Activated naive CD8-positive, alpha-beta T cell (primary cell): ENCODE results near the gene BCL11A.

Experiments used
- H3K27ac Mint-ChIP-seq: one replicate; pipeline ENCODE4 v1.8.0; 2021; ENCODE audit warnings: mixed read lengths
- H3K27me3 Mint-ChIP-seq: one replicate; pipeline ENCODE4 v1.8.0; 2021; ENCODE audit warnings: mixed read lengths
- H3K36me3 Mint-ChIP-seq: one replicate; pipeline ENCODE4 v1.8.0; 2021; ENCODE audit warnings: mixed read lengths
- H3K4me1 Mint-ChIP-seq: one replicate; pipeline ENCODE4 v1.8.0; 2021; ENCODE audit warnings: low read depth, mixed read lengths
- H3K4me3 Mint-ChIP-seq: one replicate; pipeline ENCODE4 v1.8.0; 2021; ENCODE audit warnings: mild to moderate bottlenecking, mixed read lengths
- H3K9me3 Mint-ChIP-seq: one replicate; pipeline ENCODE4 v1.8.0; 2021; ENCODE audit warnings: low read depth, mixed read lengths

The BCL11A gene

DNA sequence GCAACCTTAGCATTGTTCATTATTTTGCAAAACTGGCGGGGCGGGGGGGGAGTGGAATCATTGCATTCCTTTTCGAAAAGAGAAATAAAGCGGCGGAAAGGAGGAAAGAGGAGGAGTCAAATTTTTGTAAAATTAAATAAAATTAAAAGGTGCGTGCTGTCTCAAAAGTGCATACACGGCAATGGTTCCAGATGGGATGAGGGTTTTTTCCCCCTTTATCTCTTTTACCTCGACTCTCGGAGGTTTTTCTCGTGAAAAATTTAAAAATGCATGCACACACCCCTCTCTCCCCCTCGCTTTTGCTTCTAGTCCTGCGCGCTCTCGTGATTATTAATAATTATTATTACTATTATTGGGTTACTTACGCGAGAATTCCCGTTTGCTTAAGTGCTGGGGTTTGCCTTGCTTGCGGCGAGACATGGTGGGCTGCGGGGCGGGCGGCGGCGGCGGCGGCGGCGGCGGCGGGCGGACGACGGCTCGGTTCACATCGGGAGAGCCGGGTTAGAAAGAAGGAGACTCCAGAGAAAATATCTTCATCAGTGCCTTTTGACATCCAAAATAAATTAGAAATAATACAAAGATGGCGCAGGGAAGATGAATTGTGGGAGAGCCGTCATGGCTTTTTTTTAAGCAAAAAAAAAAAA lies 481 bp downstream of the BCL11A start:
- H3K4me3 Mint-ChIP-seq: peak overlapping the region; percentile 91
- H3K27ac Mint-ChIP-seq: no peak overlapping the region
- peaks cover 46% of the 10 kb centered on the region for H3K4me1 Mint-ChIP-seq
- no peaks in the 10 kb centered on the region for H3K36me3 Mint-ChIP-seq
- H3K9me3 Mint-ChIP-seq: no peaks in the 10 kb centered on the region
- peaks cover 27% of the 10 kb centered on the region for H3K27me3 Mint-ChIP-seq

DNA sequence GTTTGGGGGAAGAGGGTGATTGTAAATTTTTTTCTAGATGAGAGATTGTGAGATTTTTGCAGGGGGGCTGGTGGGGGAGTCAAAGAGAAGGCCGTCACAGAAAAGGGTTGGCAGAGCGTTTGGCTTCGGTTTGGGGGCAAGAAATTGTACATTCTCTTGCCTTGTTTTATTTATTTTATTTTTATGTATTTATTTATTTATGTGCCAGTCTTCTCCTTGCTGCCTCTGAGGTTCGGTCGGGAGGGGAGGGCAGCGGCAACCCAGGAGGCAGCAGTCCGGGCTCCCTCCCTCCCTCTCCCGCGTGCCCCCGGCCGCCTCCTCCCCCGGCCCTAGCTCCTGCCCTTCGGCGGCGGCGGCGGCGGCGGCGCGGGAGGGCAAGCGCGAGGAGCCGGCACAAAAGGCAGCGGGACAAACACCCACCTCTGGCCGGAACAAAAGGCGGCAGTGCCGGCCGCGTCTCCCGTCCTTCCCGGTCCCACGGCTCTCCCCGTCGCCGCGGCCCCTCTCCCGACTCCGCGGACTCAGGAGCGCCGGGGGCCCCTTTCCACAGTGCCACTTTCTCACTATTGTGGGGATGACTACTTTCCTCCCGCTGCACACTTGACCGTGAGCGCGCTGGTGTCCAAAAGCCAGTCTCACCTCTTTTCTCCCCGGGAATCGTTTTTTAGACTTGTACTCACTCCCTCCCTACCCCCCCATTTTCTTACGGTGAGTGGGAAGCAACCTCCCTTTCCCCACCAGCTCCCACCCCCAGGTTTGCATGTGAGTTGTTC lies 1.2 kb downstream of the BCL11A start:
- no peaks in the 10 kb centered on the region for H3K36me3 Mint-ChIP-seq
- H3K27ac Mint-ChIP-seq: no peak overlapping the region
- peaks cover 42% of the 10 kb centered on the region for H3K4me1 Mint-ChIP-seq
- H3K27me3 Mint-ChIP-seq: peaks cover 28% of the 10 kb centered on the region
- H3K9me3 Mint-ChIP-seq: no peaks in the 10 kb centered on the region
- peak overlapping the region; percentile 81 for H3K4me3 Mint-ChIP-seq

DNA sequence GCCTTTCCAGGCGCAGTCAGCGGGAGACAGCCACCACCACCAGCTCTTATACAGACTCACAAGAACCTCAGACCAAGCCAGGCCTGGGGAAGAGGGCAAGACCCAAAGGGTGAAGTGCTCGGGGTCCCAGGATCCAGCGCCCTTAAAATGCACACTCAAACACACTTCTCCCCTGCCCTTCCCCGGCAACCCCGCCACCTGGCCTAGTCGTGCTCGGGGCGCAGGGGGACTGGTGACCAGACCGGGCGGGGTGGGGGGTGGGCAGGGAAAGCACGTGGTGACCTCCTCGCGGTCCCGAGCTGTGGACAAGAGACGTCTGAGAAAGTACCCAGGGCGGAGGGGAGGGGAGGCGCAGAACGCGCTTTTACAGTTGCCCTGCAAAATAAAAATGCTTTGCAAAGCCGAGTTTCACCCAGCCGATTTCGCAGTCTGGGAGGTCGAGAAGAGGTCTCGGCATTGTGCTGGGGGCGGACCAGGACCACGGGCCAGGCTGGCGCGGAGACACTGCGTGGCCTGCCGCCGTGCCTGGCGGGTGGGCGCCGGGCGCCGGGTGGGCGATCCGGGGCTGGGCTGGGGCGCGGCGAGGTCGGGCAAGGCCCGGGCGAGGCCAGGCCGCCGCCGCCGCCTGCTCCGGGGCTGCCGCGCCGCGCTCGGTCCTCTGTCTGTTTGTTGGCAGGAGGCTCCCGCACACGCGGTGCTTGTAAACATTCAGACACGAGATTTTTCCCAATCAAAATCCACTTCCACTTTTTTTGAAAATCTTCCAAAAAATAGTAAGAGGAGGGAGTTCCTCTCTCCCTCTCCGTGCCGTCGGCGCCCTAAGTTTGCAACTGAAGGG lies 2.0 kb downstream of the BCL11A start:
- H3K4me3 Mint-ChIP-seq: peak overlapping the region; percentile 81
- peaks cover 35% of the 10 kb centered on the region for H3K4me1 Mint-ChIP-seq
- no peaks in the 10 kb centered on the region for H3K36me3 Mint-ChIP-seq
- peaks cover 26% of the 10 kb centered on the region for H3K27me3 Mint-ChIP-seq
- H3K9me3 Mint-ChIP-seq: no peaks in the 10 kb centered on the region
- no peak overlapping the region for H3K27ac Mint-ChIP-seq

DNA sequence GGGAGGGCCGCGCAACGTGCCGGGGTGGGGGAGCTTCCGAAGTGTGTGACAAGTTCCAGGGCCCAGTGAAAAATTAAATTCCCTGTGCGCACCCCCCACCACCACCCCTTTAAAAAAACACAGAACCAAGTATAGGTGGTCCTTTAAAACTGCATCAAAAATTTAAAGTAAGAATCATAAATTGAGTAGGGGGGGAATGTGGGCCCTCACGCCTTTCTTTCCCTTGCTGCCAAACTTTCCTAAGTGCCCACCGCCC lies 2.5 kb downstream of the BCL11A start:
- peaks cover 32% of the 10 kb centered on the region for H3K4me1 Mint-ChIP-seq
- no peaks in the 10 kb centered on the region for H3K9me3 Mint-ChIP-seq
- no peaks in the 10 kb centered on the region for H3K36me3 Mint-ChIP-seq
- H3K27me3 Mint-ChIP-seq: peaks cover 27% of the 10 kb centered on the region
- H3K27ac Mint-ChIP-seq: no peak overlapping the region
- H3K4me3 Mint-ChIP-seq: peak overlapping the region; percentile 72

DNA sequence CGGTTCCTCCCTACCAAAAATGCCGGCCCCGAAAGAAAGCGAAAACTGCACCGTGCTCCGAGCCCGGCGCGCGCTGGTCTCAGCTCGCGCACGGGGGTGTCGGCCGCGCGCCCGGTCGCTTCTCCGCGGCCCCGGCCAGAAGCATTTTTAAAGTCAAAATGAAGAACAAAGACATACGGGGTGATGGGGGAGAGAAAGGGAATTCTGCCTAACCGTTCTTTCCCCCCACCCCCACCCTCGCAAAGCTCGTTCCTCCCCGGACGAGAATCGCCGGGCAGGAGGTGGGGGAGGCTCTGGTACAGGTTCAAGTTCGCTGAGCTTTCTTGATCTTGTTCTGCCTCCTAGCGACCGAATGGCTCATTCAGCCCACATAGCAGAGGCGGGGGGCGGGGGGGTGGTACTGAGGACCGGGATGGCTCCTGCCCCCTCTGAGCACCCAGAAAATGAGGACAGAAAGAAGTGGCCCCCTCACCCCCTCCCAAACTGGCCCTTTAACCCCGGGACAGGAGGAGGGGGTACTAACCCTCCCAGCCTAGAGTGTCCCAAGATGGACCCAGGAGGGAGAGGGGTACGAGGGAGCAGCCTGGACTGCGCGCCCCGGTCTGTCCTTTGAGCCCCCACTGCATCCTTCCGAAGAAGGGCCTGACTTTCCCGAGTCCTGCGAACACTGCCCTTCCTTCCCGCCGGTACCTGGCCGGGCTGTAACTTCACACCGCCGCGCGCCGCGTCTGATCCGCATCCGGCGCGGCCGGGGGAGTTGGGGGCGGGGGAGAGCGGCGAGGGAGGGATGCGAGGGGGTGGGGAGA lies 3.1 kb downstream of the BCL11A start:
- H3K4me1 Mint-ChIP-seq: peaks cover 27% of the 10 kb centered on the region
- no peaks in the 10 kb centered on the region for H3K9me3 Mint-ChIP-seq
- no peak overlapping the region for H3K27ac Mint-ChIP-seq
- H3K27me3 Mint-ChIP-seq: peaks cover 25% of the 10 kb centered on the region
- no peaks in the 10 kb centered on the region for H3K36me3 Mint-ChIP-seq
- peak overlapping the region; percentile 88 for H3K4me3 Mint-ChIP-seq

DNA sequence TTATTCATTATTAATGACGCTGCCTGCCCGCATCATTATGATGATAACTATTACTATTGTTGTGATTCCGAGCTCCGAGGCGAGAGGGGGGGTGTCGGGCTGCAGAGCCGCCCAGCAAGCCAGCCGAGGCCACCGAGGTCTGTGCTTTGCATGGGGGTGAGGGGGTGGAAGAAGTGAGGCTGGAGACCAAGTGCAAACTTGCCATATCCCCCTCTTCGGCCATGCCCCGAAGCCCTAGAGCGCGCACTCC lies 3.6 kb downstream of the BCL11A start:
- no peaks in the 10 kb centered on the region for H3K36me3 Mint-ChIP-seq
- peaks cover 27% of the 10 kb centered on the region for H3K27me3 Mint-ChIP-seq
- H3K27ac Mint-ChIP-seq: no peak overlapping the region
- peak overlapping the region; percentile 88 for H3K4me3 Mint-ChIP-seq
- H3K9me3 Mint-ChIP-seq: no peaks in the 10 kb centered on the region
- H3K4me1 Mint-ChIP-seq: peaks cover 24% of the 10 kb centered on the region

DNA sequence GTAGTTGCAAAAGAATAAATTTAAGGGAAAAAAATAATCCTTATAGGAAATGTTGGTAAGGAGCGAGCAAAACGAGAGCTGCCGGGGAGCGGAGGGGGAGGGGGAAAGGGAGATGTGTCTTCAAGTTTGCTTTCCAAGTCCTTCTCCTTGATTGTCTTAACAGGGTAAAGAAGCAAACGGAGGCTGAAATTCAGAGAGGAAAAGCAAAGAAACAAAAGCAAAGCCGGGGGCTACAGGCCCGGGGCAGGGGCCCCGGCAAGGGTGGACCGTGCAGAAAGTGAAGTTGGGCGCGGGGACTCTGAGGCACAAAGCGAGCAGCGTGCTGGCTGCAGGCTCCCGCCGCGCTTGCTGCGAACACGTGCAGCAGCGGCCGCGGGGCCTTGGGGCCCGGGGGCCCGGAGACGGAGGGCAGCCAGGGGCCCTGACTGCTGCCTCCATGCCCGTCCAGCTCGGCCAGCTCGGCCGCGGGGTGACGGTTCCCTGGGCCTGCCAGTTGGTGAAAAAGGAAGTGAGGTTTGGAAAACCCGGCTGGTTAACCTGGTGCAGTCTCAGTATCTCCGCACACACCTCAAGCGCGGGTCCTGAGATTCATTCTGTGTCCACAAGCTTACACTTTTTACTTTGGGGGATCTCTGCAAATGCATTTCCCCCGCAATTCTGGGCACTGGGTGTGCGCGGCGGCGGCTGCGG lies 4.1 kb downstream of the BCL11A start:
- Mint-ChIP-seq H3K27ac (no peak overlapping the region), H3K27me3 (peaks cover 31% of the 10 kb centered on the region), H3K4me3 (peak overlapping the region; percentile 88), H3K9me3 (no peaks in the 10 kb centered on the region), H3K36me3 (no peaks in the 10 kb centered on the region), H3K4me1 (peaks cover 24% of the 10 kb centered on the region)

DNA sequence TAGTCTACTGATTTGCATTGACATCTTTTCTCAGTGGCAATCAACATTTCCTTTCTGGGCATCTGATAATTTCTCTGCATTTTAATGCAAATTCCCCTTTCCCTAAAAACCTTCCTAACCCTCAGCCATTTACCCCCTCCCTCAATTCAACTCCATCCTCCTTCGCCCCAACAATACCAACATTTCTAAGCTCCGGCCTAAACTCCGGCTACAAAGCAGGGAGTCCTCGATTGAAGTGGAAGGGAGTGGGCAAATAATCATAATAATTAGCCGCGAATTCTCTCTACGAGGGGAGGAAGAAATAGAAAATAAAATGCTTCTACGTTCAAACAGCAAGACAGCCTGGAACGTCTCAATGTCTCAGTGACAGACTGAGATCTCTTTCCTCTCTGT lies 4.6 kb downstream of the BCL11A start:
- Mint-ChIP-seq H3K9me3 (no peaks in the 10 kb centered on the region), H3K27me3 (peaks cover 33% of the 10 kb centered on the region), H3K27ac (no peak overlapping the region), H3K4me1 (peaks cover 24% of the 10 kb centered on the region), H3K36me3 (no peaks in the 10 kb centered on the region), H3K4me3 (peak overlapping the region; percentile 88)

DNA sequence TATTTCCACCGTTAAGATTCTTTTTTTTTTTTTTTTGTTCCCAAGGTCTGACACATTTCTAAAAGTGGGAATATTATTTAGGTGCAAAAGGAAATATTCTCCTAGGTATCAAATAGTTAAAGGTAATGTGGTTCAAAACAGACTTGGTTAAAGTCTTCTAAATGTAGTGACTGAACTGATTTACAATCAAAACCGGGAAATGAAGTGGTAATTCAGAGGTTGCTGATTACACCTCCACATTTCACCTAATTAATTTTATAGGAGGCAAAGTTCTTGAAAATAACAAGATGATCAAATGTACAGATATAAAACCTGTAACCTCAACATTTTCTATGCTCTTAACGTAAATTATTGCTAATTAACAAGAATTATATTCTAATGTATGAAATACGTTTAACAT lies 5.1 kb downstream of the BCL11A start:
- H3K27me3 Mint-ChIP-seq: peaks cover 34% of the 10 kb centered on the region
- no peak overlapping the region for H3K27ac Mint-ChIP-seq
- H3K9me3 Mint-ChIP-seq: no peaks in the 10 kb centered on the region
- H3K4me3 Mint-ChIP-seq: peak overlapping the region; percentile 88
- H3K36me3 Mint-ChIP-seq: no peaks in the 10 kb centered on the region
- peaks cover 21% of the 10 kb centered on the region for H3K4me1 Mint-ChIP-seq

DNA sequence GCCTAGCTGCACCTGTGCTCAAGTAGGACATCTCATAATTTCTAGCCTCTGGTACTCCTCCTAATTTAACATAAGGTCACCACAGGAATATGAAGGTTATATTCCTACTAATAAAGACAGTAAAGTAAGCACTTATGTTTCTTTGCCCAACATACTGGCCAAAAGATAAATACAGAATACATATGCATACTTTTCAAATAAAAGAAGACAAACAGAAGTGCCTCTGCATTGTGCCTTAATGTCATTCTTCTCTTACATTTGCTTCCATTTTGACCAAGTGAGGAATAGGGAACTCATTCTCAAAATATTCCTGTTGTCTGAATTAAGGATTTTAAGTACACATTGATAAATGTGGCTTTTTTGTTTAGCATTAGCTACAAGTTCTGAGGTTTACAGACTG lies 5.6 kb downstream of the BCL11A start:
- H3K36me3 Mint-ChIP-seq: no peaks in the 10 kb centered on the region
- no peak overlapping the region for H3K4me3 Mint-ChIP-seq
- H3K27me3 Mint-ChIP-seq: peaks cover 36% of the 10 kb centered on the region

DNA sequence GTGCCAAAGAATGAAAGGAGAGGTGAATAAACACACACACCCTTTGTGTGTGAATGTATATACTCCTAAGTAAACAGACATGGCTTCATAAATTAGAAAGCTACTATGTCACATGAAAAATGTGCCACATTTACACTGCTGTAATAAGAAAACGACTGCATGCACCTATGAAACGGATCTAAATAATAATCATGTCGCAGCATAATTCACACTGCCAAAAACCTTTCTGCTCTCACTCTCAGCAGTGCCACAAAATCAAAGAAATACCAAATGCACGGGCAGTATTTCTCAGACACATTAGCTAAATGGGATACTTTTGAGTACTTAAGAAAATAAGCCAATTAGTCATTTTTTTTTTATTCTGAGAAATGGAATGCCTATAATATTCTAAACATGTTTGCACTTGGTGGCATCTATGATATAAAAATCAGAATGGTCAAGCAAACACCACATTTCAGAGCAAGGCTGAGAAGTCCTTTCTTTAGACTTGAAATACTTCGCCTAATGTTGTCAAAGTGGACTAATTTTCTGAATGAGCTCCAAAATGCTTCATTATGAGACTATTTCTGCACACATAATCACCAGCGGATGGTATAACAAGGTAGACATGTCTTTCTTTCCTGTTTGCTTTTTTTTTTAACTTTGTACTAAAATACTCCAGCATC lies 6.6 kb downstream of the BCL11A start:
- Mint-ChIP-seq H3K27me3 (peaks cover 35% of the 10 kb centered on the region), H3K4me1 (peaks cover 18% of the 10 kb centered on the region), H3K4me3 (no peak overlapping the region)

More for the DNA sequence above, 5.6 kb downstream of the BCL11A start:
- Mint-ChIP-seq H3K4me1 (peaks cover 21% of the 10 kb centered on the region), H3K9me3 (no peaks in the 10 kb centered on the region), H3K27ac (no peak overlapping the region)

DNA sequence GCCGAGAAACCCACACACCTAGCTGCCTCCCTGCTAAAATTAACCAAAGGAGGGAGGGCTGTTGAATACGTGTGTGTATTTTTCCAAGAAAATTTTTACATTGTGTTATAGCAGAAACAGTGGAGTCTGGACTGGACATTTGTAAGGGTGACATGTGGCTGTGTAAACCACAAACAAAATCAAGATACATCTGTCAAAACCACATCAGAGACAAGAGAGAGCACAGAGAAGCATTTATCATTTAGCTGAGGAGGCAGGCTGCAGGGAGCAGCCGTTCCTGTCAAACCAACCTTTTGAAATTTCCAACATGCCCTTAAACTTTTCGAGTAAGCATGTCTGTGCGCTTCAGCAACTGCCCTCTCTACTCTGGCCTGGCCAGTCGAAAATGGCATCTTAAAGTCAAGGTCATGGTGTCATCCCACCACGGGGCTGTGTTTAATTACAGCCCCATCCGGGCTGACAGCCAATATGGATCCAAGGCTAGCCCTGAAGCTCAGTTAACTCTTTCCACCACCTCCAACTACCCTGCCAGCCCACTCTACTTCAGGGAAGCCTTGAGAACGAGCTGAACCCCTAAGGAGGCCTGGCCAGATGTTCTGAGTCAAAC lies 8.4 kb downstream of the BCL11A start:
- no peaks in the 10 kb centered on the region for H3K9me3 Mint-ChIP-seq
- peaks cover 10% of the 10 kb centered on the region for H3K4me1 Mint-ChIP-seq
- H3K4me3 Mint-ChIP-seq: no peak overlapping the region
- H3K36me3 Mint-ChIP-seq: no peaks in the 10 kb centered on the region
- H3K27me3 Mint-ChIP-seq: peaks cover 34% of the 10 kb centered on the region
- no peak overlapping the region for H3K27ac Mint-ChIP-seq

More for the DNA sequence above, 6.6 kb downstream of the BCL11A start:
- Mint-ChIP-seq H3K36me3 (no peaks in the 10 kb centered on the region), H3K9me3 (no peaks in the 10 kb centered on the region), H3K27ac (no peak overlapping the region)

DNA sequence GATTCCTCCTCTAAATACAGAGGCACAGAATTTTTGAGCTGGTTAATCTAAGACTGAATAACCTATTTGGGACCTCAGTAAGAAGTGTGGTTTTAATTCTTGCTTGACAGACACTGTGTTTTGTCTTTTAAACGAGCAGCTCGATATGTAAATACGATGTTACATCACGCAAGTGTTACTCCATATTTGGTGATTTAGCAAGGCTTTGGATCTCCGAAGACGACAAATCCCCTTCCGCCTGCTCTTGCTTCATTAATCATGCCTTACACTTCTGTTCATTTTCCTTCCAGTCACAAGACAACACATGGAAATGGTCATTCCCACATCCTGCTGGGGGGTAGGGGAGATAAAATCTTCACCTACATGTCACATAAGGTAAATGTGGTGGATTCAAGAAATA lies 9.4 kb downstream of the BCL11A start:
- no peak overlapping the region for H3K4me3 Mint-ChIP-seq
- H3K27ac Mint-ChIP-seq: no peak overlapping the region
- H3K9me3 Mint-ChIP-seq: no peaks in the 10 kb centered on the region
- H3K4me1 Mint-ChIP-seq: peaks cover 3% of the 10 kb centered on the region
- peaks cover 32% of the 10 kb centered on the region for H3K27me3 Mint-ChIP-seq
- H3K36me3 Mint-ChIP-seq: no peaks in the 10 kb centered on the region
